Activated CD4-positive, alpha-beta memory T cell treated with anti-CD3 and anti-CD28 coated beads, Interleukin-2, amount 10 ng/mL, durations not matched to agents 7 days and 5 days (primary cell): Measurements from ENCODE around the gene LHFPL2. TPM values are rescaled to one million over a fixed set of nuclear protein-coding genes. Genes with fewer than 3 reads are reported as not detected.

Experiments
- CTCF ChIA-PET: fragments of 350-600 bp; sonication (Branson Sonifier 250); formaldehyde crosslinking; loops from one replicate; lab custom pipeline; 2021; ENCODE audit warnings: antibody characterized with exemption, inconsistent platforms; lab: Charles Lee
- POLR2A ChIA-PET: fragments of 350-600 bp; sonication (Branson Sonifier 250); formaldehyde crosslinking; loops from one replicate; lab custom pipeline; 2021; ENCODE audit warnings: antibody characterized with exemption; lab: Charles Lee
- DNase-seq: peaks from one replicate; pipeline ENCODE4 v3.0.0-alpha.2; 2020
- H3K27ac Mint-ChIP-seq: one replicate; pipeline ENCODE4 v1.8.0; 2021; ENCODE audit warnings: mild to moderate bottlenecking, mixed read lengths
- H3K27me3 Mint-ChIP-seq: one replicate; pipeline ENCODE4 v1.8.0; 2021; ENCODE audit warnings: mixed read lengths
- H3K36me3 Mint-ChIP-seq: one replicate; pipeline ENCODE4 v1.8.0; 2021; ENCODE audit warnings: low read depth, mixed read lengths
- H3K4me1 Mint-ChIP-seq: one replicate; pipeline ENCODE4 v1.8.0; 2021; ENCODE audit warnings: mixed read lengths
- H3K4me3 Mint-ChIP-seq: one replicate; pipeline ENCODE4 v1.8.0; 2021; ENCODE audit warnings: mild to moderate bottlenecking, mixed read lengths
- H3K9me3 Mint-ChIP-seq: one replicate; pipeline ENCODE4 v1.8.0; 2021; ENCODE audit warnings: mixed read lengths
- total RNA-seq, 2 experiments: library from RNA; stranded (reverse); gene quantifications; one replicate each; pipeline ENCODE4 v1.2.3, GENCODE V29; 2021

Gene LHFPL2
- total RNA-seq, 2 experiments from 2014 or later = 0.18 to 0.30 TPM

GRCh38 chr5:78618303-78618702 is 30.3 kb downstream of the LHFPL2 start:
- POLR2A ChIA-PET = no interaction called here
- no peak overlapping the region for H3K27ac Mint-ChIP-seq
- CTCF ChIA-PET = no interaction called here
- no peak for DNase-seq
- H3K27me3 Mint-ChIP-seq = peaks cover 9% of the 10 kb centered on the region
- H3K36me3 Mint-ChIP-seq = no peaks in the 10 kb centered on the region
- H3K4me1 Mint-ChIP-seq = no peaks in the 10 kb centered on the region
- H3K9me3 Mint-ChIP-seq = no peaks in the 10 kb centered on the region
- no peak overlapping the region for H3K4me3 Mint-ChIP-seq

- Mint-ChIP-seq H3K4me3 (no peak overlapping the region), H3K36me3 (no peaks in the 10 kb centered on the region), H3K27me3 (peaks cover 12% of the 10 kb centered on the region), H3K9me3 (no peaks in the 10 kb centered on the region), H3K27ac (no peak overlapping the region), H3K4me1 (no peaks in the 10 kb centered on the region)
- ChIA-PET CTCF (no interaction called here), POLR2A (no interaction called here)
- DNase-seq = no peak
These were observed 32.9 kb downstream of the LHFPL2 start for GRCh38 chr5:78615697-78616096.

GRCh38 chr5:78614816-78615215 is 33.8 kb downstream of the LHFPL2 start:
- Mint-ChIP-seq H3K9me3 (no peaks in the 10 kb centered on the region), H3K36me3 (no peaks in the 10 kb centered on the region), H3K27ac (no peak overlapping the region), H3K27me3 (peaks cover 12% of the 10 kb centered on the region), H3K4me1 (no peaks in the 10 kb centered on the region), H3K4me3 (no peak overlapping the region)
- CTCF ChIA-PET = no interaction called here
- POLR2A ChIA-PET = no interaction called here
- no peak for DNase-seq

GRCh38 chr5:78613756-78614155 is 34.8 kb downstream of the LHFPL2 start:
- no peak overlapping the region for H3K27ac Mint-ChIP-seq
- H3K9me3 Mint-ChIP-seq = no peaks in the 10 kb centered on the region
- ChIA-PET POLR2A (no interaction called here), CTCF (no interaction called here)
- no peak for DNase-seq
- peaks cover 12% of the 10 kb centered on the region for H3K27me3 Mint-ChIP-seq
- no peak overlapping the region for H3K4me3 Mint-ChIP-seq
- no peaks in the 10 kb centered on the region for H3K36me3 Mint-ChIP-seq
- no peaks in the 10 kb centered on the region for H3K4me1 Mint-ChIP-seq

- DNase-seq = no peak
- H3K9me3 Mint-ChIP-seq = no peaks in the 10 kb centered on the region
- H3K27ac Mint-ChIP-seq = no peak overlapping the region
- no peak overlapping the region for H3K4me3 Mint-ChIP-seq
- CTCF ChIA-PET = no interaction called here
- H3K27me3 Mint-ChIP-seq = peaks cover 12% of the 10 kb centered on the region
- H3K36me3 Mint-ChIP-seq = no peaks in the 10 kb centered on the region
- no peaks in the 10 kb centered on the region for H3K4me1 Mint-ChIP-seq
- POLR2A ChIA-PET = no interaction called here
These were observed 35.4 kb downstream of the LHFPL2 start for GRCh38 chr5:78613151-78613533.

GRCh38 chr5:78612227-78613150 is 36.1 kb downstream of the LHFPL2 start:
- Mint-ChIP-seq H3K27me3 (peaks cover 17% of the 10 kb centered on the region), H3K4me1 (no peaks in the 10 kb centered on the region), H3K27ac (no peak overlapping the region), H3K9me3 (no peaks in the 10 kb centered on the region), H3K4me3 (no peak overlapping the region), H3K36me3 (no peaks in the 10 kb centered on the region)
- DNase-seq = no peak
- ChIA-PET CTCF (no interaction called here), POLR2A (no interaction called here)

- POLR2A ChIA-PET = no interaction called here
- no peak overlapping the region for H3K27ac Mint-ChIP-seq
- CTCF ChIA-PET = interaction anchor here (0.7 kb wide), 1 partner anchor 10 kb away, joined by 4 read pairs; no protein-coding TSS in a partner anchor
- no peak overlapping the region for H3K4me3 Mint-ChIP-seq
- DNase-seq = no peak
- peaks cover 18% of the 10 kb centered on the region for H3K27me3 Mint-ChIP-seq
- no peaks in the 10 kb centered on the region for H3K36me3 Mint-ChIP-seq
- no peaks in the 10 kb centered on the region for H3K4me1 Mint-ChIP-seq
- no peaks in the 10 kb centered on the region for H3K9me3 Mint-ChIP-seq
These were observed 37.4 kb downstream of the LHFPL2 start for GRCh38 chr5:78611126-78611605.

- Mint-ChIP-seq H3K4me1 (no peaks in the 10 kb centered on the region), H3K36me3 (no peaks in the 10 kb centered on the region), H3K9me3 (no peaks in the 10 kb centered on the region), H3K27me3 (peaks cover 21% of the 10 kb centered on the region), H3K4me3 (no peak overlapping the region), H3K27ac (no peak overlapping the region)
- no peak for DNase-seq
- POLR2A ChIA-PET = no interaction called here
- CTCF ChIA-PET = interaction anchor here (0.7 kb wide), 1 partner anchor 11 kb away, joined by 4 read pairs; no protein-coding TSS in a partner anchor
These were observed 37.9 kb downstream of the LHFPL2 start for GRCh38 chr5:78610636-78611035.

- Mint-ChIP-seq H3K4me1 (no peaks in the 10 kb centered on the region), H3K27ac (no peak overlapping the region), H3K4me3 (no peak overlapping the region), H3K27me3 (peaks cover 23% of the 10 kb centered on the region), H3K9me3 (no peaks in the 10 kb centered on the region), H3K36me3 (no peaks in the 10 kb centered on the region)
- POLR2A ChIA-PET = interaction anchor here (0.6 kb wide), 1 partner anchor 439 kb away, joined by 4 read pairs; no protein-coding TSS in a partner anchor
- CTCF ChIA-PET = no interaction called here
- DNase-seq = no peak
These were observed 38.4 kb downstream of the LHFPL2 start for GRCh38 chr5:78610163-78610583.

GRCh38 chr5:78607864-78608263 is 40.7 kb downstream of the LHFPL2 start:
- Mint-ChIP-seq H3K27ac (no peak overlapping the region), H3K36me3 (no peaks in the 10 kb centered on the region), H3K4me3 (no peak overlapping the region), H3K27me3 (peaks cover 16% of the 10 kb centered on the region), H3K4me1 (no peaks in the 10 kb centered on the region), H3K9me3 (no peaks in the 10 kb centered on the region)
- ChIA-PET POLR2A (no interaction called here), CTCF (interaction anchor here (0.7 kb wide), 1 partner anchor 846 kb away, joined by 3 read pairs; no protein-coding TSS in a partner anchor)
- no peak for DNase-seq

- no peak for DNase-seq
- ChIA-PET POLR2A (no interaction called here), CTCF (no interaction called here)
- Mint-ChIP-seq H3K4me1 (no peaks in the 10 kb centered on the region), H3K36me3 (no peaks in the 10 kb centered on the region), H3K27ac (no peak overlapping the region), H3K27me3 (peaks cover 16% of the 10 kb centered on the region), H3K4me3 (no peak overlapping the region), H3K9me3 (no peaks in the 10 kb centered on the region)
These were observed 42.3 kb downstream of the LHFPL2 start for GRCh38 chr5:78606241-78606640.

- Mint-ChIP-seq H3K27ac (no peak overlapping the region), H3K36me3 (no peaks in the 10 kb centered on the region), H3K9me3 (no peaks in the 10 kb centered on the region), H3K27me3 (peaks cover 17% of the 10 kb centered on the region), H3K4me1 (no peaks in the 10 kb centered on the region), H3K4me3 (no peak overlapping the region)
- POLR2A ChIA-PET = no interaction called here
- CTCF ChIA-PET = no interaction called here
- no peak for DNase-seq
These were observed 43.0 kb downstream of the LHFPL2 start for GRCh38 chr5:78605611-78606010.

- Mint-ChIP-seq H3K27ac (no peak overlapping the region), H3K36me3 (no peaks in the 10 kb centered on the region), H3K9me3 (no peaks in the 10 kb centered on the region), H3K4me3 (no peak overlapping the region), H3K4me1 (no peaks in the 10 kb centered on the region), H3K27me3 (peaks cover 17% of the 10 kb centered on the region)
- ChIA-PET POLR2A (no interaction called here), CTCF (no interaction called here)
- DNase-seq = no peak
These were observed 43.8 kb downstream of the LHFPL2 start for GRCh38 chr5:78604689-78605285.
